Activated CD4-positive, alpha-beta T cell treated with anti-CD3 and anti-CD28 coated beads for 4 hours (primary cell): Measurements from ENCODE around the gene RNF215.

Experiments used
- DNase-seq, 2 donors: peaks; one replicate each; pipeline ENCODE4 v3.0.0-alpha.2; 2020

Gene RNF215

GRCh38 chr22:30386960-30387827 lies at the start of gene RNF215:
Gene RNF215 (minus strand): TSS chr22:30387411. CDS start chr22:30387313, 98 bp downstream.
- peak; percentile 75 to 76 for DNase-seq

GRCh38 chr22:30436196-30436595 lies 49.0 kb upstream of the RNF215 start:
- DNase-seq, result no peak

DNA sequence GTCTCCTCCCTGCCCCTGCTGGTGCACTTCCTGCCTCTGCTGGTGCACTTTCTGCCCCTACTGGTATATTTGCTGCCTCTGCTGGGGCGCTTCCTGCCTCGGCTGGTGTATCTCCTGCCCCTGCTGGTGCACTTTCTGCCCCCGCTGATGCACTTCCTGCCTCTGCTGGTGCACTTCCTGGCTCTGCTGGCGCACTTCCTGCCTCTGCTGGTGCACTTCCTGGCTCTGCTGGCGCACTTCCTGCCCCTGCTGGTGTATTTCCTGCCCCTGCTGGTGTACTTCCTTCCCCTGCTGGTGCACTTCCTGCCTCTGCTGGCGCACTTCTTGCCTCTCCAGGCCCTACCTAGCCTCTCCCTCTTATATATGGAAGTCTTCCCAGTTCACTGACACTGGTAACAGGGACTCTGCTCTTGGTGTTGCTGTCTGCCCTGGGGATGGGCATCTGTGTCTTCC lies 48.5 kb upstream of the RNF215 start:
- peak; percentile 71 to 75 for DNase-seq

DNA sequence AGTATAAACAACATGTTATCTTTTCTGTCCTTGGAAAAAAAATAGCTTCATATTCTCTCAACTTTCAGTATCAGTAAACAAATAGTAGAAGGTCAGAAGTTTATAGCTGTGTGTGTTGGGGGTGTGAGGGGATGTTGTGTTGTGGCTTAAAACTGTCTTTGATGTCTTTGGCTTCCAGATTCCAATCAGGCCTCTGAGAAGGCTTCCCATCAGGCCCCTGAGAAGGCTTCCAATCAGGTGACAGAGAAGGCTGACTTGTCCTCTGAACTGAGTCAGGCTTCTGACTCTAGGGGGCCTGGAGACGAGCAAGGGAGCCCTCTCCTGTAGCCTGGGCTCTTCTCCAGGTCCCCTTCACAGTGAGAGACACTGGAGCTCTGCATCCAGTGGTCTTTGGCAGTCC lies 47.6 kb upstream of the RNF215 start:
- DNase-seq, result no peak

DNA sequence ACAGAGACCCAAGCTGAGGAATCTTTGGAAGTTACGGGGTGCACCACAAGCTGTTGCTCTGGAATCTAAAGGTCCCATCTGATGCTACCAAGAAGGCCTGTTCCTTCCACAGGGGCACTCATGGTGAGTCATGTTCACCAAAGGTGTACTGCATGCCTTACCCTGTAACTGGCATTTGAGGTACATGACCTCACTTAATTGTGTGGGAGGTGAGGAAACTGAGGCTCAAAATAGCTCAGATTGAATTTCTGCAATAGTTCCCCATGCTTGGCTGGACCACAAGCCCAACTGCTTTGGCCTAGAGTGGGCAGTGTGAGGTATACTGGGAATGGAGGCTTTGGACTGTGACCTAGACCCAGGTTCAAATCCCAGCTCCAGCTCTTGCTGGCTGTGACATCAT lies 46.6 kb upstream of the RNF215 start:
- no peak for DNase-seq

GRCh38 chr22:30433227-30433626 lies 46.0 kb upstream of the RNF215 start:
- no peak for DNase-seq

GRCh38 chr22:30432520-30432919 lies 45.3 kb upstream of the RNF215 start:
- no peak for DNase-seq

DNA sequence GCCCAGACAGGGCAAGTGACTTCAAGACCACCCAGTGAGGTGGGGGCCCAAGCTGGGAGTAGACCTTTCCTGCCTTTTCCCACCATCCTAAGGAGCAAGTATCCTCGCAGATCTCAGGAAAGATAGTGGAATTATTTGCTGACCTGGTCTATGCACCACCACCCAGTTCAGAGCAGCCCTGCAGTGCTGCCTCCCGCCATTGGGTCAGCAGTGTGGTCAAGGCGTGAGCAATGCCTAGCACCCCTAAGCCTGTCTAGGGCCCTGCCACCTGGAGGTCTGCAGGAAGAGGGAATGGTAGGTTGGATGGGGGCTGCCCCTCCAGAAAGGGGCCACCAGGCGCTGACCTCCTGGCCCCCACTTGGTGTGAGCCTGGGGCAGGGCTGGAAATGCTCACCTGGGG lies 44.9 kb upstream of the RNF215 start:
- no peak for DNase-seq

GRCh38 chr22:30430933-30431332 lies 43.7 kb upstream of the RNF215 start:
- DNase-seq, result no peak

GRCh38 chr22:30429887-30430286 lies 42.7 kb upstream of the RNF215 start:
- DNase-seq, result no peak

GRCh38 chr22:30427871-30428270 lies 40.7 kb upstream of the RNF215 start:
- DNase-seq, result no peak

GRCh38 chr22:30426388-30427353 lies 39.5 kb upstream of the RNF215 start:
- DNase-seq, result peak; percentile 87 to 90

- peak; percentile 47 to 54 for DNase-seq
Measured at GRCh38 chr22:30425616-30426387, 38.6 kb upstream of the RNF215 start, which contains the start of gene MTFP1. Gene MTFP1 (plus strand): TSS chr22:30425768. CDS start chr22:30425880, 112 bp downstream.

DNA sequence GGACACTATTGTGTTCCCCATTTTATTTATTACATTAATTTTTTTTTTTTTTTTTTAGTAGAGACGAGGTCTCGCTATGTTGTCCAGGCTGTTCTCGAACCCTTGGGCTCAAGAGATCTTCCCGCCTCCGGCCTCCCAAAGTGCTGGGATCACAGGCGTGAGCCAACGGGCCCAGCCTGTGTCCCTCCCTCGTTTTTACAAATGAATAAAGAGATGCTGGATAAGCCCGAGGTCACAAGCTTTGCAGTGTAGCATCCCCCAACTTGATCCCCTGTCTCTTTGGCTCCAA lies 38.1 kb upstream of the RNF215 start:
- no peak for DNase-seq

DNA sequence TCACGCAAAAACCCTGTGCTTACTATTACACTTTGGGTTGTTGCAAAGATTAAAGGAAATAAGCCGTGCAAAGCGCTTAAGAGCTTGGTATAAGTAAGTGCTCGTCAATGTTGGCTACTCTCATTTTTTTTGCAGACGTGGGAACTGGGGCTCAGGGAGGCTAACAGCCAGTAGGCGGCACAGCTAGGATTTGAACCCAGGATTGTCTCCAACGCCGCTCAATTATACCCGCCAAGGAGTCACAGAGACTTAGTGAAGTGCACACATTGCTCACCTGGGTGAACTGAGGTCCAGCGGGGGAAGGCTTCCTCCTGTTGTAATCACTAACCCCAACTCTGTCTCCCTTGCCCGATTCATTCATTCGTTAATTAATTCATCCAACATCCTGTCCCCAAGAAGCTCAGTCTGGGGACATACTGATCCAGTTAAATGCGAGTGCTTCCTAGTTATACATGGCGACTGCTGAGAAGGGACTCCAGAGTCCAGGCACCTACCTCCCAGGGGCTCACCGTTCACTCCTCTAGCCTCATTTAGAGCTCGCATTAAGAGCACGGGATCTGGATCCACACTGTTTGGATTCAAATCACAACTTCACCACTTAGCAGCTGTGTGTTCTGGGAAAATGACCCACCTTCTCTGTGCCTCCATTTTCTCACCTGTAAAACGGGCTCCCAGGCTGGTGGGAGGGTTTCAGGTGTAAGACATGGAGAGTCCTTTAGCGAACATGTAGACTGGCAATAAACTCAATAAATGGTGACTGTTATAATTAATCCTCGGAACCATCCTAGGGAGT lies 37.5 kb upstream of the RNF215 start:
- DNase-seq, result no peak

GRCh38 chr22:30423959-30424533 lies 36.8 kb upstream of the RNF215 start:
- DNase-seq, result peak; percentile 96 to 99

GRCh38 chr22:30423301-30423958 lies 36.2 kb upstream of the RNF215 start:
- peak; percentile 37 to 56 for DNase-seq

- peak; percentile 31 to 40 for DNase-seq
Measured at GRCh38 chr22:30422481-30423300, 35.5 kb upstream of the RNF215 start.

GRCh38 chr22:30421695-30422480 lies 34.7 kb upstream of the RNF215 start:
- DNase-seq, result no peak
